NCI-H187 (cell line): ENCODE results near the gene DCAF15.
"Not testable (repeated sequence)": the region's sequence is repeated elsewhere in the genome, so short reads cannot be mapped to it uniquely, and the experiment has no call there.

Experiments used
- DNase-seq, 2 experiments: peaks; one replicate each; lab custom pipeline; 2025; lab: John Stamatoyannopoulos, UW

The DCAF15 gene

DNA sequence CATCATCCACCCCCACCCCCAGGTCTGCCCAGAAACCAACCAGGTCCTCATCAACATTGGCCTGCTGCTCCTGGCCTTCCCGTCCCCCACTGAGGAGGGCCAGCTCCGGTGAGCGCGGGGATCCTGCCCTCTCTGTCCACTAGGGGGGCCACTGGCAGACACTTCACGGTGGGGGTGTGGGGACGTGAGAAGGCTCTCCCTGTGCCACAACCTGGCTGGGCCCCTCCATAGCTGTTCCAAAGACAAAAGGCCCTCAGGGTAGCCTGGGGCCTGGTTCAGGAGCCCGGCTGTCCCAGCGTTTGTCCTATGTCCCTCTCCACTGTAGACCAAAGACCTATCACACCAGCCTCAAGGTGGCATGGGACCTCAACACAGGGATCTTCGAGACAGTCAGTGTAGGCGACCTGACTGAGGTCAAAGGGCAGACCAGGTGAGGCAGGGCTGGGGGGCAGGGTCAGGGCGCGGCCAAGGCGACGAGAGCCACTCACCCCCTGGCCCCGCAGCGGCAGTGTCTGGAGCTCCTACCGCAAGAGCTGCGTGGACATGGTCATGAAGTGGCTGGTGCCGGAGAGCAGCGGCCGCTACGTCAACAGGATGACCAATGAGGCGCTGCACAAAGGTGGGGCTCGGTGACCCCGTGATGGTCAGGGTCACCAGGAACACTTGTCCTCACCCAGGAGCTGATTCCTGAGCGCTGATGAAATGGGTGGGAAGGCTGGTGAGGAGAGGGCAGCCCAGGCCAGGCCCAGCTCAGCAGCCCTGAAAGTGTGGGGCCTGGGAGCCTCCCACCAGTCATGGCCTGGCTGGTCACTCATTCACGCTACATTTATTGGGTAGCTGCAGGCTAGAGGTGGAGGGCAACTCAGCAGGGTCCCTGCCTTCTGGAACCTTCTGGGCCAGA is 7.9 kb downstream of the DCAF15 start:
- DNase-seq, result no peak

DNA sequence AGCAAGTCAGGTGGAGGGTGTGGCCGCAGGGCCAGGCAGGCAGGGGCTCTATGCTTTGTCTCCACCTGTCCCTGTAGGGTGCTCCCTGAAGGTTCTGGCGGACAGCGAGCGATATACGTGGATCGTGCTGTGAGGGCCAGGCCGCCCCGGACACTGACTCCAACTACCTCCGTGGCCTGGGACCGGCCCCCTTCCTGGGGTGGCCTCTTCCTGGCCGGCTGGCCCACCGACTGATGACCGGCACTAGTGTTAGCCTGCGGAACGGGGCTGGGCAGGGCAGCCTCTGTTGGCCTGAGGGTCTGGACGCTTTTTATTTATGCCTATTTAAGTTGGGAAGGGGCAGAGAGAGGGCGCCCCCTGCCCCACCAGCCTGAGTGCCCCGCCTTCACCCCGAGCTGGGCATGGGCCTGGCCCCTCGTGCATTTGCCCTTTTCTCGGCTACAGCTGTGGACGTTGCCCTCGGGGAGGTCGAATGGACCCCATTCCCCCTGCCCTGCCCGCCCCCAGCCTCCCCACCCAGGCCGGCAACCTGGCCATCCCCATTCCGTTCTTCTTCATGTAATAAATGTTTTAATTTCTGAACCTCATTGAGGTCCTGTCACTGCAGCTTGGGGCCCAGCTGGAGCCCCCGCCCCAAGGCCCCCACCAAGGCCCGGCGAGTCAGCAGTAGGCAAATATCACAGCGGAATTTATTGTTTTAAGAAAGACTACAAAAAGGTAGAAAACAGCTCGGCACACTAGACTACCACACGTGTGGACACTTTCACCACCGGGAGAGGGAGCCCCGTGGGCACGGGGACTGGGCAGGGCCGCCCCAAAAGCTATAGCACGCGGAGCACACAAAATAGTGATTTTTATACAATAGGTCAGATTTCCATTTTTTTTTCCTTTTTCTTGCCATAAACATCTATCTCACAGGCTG is 8.8 kb downstream of the DCAF15 start:
- DNase-seq, result no peak

DNA sequence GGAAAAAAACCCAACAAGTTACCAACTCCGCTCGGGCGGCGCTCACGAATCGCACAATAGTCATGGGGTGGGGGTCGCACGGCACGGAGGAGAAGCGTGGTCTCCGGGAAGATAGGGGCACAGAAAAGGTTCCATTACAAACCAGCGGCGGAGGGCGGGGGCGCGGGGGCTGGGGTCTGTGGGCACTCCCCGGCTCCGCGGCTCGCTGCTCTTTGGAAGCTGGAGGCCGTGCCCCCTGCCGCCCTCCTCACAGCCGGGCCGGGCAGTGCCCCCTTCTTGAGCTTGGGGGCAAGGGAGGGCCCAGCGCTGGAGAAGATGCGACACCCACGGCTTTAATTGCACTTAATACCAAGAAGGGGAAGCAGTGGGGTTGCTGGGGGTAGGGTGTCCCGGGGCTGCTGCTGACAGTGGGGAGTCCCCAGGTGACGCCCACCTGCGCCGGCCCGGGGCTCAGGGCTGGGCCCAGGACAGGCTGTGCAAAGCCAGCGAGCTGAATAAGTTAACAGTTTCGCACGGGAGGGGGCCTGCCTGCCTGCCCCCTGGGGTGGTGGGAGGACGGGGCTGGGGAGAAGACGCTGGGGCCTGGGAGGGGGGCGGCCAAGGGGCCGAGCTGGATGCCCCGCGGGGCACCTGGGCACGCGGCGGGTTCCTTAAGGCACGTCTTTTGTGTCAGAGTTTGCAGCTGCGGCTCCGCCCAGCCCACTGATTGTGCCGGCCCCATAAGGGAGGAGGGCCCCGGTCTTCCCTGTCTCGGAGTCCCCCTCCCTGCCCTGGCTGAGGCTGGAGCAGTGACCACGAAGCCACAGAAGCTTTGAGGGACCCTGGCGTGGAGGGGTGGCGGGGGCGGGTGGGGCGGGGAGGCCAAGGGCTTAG is 9.8 kb downstream of the DCAF15 start:
- no peak for DNase-seq

DNA sequence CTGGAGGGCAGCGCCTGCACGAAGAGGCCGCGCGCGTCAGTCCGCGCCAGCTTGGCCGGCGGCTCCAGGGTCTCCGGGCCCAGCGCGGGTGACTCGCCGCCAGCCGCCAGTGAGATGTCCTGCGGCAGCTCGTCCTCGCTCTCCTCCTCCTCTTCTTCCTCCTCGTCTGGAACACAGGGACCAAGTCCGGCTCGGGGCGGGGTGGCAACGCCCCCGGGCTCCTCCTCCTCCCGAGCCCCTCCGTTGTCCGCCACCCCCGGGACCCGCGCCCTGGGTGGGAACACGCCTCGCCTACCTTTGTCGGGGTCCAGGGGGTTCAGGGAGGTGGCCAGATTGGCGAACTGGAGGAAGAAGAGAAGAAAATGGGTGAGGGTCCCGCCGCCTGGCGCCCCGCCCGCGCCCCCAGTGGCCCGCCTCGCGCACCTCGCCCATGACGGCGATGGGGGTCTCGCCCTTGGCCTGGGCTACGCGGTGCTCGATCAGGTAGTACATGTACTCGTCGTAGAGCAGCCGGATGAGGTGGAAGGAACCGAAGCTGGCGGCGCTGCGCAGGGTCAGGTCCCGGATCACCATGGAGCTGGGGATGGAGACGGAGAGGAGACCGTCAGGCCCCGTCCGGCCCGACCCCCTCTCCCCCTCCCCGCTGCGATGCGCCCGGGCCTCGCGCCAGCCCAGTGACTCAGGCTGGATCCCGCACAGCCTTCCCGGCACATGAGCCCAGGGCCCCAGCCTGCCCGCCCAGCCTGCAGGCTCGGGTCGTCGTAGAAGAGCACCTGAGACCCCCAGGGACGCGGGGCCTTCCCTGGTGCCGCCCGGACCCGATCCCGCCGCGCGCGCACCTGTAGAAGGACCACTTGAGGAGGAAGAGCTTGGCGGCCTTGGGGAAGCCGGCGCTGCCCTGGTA is 10.6 kb downstream of the DCAF15 start:
- DNase-seq, result no peak

DNA sequence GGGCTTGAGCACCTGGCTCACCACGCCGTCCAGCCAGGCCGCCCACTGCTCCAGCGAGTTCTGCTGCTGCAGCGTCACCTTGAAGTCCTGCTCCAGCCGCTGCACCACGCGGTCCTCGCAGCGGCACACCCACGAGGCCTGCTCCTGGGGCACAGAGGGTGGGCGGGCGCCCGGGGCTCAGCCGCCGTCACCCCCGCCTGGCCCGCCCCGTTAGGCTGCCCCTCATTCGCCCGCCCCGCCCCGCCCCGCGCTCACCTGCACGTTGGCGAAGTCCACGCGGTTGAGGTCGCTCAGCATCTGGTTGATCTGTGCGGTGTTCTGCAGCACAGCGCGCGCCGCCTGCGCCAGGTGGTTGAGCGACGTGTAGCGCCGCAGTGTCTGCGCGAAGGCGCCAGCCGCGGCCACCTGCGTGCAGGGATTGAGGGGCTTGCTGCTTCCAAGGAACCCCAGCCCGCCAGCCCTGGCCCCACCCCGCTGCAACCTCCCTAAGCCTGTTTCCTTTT is 11.3 kb downstream of the DCAF15 start:
- DNase-seq, result no peak

DNA sequence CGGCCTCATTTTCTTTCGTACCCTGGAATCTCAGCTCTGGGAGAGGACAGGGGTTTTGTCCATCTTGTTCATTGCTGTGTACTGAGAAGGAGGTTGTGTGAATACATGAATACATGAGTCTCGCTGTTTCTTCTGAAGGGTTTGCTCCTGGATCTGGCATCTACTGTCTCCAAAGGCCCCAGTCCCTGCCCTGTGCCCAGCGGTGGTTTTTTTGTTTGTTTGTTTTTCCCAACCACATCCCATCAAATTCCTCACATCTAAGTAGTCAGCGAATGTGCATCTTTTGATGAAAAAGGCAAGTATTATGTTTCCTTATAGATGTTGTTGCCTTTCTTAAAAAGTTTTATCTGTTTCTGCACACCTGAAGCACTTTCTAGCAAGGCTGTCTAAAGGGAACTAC is 12.5 kb downstream of the DCAF15 start:
- DNase-seq, result no peak

DNA sequence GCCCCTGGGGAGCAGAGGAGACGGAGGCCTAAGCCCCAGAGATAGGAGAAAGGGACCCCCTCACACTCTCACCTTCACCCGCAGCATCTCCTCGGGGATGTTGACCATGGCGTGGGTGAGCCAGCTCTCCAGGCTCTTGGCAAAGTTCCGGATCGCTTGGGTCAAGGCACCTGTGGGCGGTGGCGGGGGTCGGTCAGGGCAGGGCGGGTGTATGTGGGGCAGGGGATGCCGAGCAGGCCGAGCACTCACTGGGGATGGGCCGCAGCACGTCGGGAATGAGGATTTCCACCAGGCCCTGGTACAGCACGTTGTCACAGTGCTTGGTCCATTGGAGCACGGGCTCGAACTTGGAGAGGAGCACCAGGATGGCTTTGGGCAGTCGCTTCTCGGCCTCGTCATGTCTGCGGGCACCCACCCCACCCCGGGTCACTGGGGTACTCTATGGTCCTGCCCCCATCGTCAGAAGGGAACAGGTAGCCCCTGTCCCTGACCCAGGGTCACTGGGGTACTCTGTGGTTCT is 13.1 kb downstream of the DCAF15 start:
- no peak for DNase-seq

DNA sequence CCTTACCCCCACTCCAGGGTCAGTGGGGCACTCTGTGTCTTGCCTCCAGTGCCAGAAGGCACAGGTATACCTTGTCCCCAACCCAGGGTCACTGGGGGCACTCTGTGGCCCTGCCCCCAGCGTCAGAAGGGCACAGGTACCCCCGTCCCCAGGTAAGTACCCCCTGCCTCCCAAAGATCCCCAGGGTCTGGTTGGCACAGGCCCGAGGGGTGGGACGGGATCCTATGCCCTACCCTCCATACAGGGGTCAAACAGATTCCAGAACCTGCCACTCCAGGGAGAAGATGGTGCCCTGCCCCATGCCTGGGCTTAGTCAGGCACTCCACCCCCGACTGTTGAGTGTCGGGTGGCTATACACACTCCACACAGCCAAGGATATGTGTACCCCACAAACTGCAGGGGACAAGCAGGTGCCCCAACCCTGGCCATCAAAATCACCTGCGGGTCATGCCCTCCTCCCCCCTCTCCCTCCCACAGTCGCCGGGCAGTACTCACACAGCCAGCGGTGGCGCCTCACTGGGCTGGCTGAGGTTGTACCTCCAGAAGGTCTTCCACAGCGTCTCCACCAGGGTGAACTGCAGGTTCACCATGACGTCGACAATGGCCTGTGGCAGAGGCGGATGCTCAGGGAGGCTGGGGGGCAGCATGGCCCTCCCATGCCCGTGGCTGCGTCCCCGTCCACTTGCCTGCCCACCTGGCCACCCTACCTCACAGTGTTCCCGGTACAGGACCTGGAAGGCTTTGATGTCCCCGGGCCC is 13.8 kb downstream of the DCAF15 start:
- no peak for DNase-seq

DNA sequence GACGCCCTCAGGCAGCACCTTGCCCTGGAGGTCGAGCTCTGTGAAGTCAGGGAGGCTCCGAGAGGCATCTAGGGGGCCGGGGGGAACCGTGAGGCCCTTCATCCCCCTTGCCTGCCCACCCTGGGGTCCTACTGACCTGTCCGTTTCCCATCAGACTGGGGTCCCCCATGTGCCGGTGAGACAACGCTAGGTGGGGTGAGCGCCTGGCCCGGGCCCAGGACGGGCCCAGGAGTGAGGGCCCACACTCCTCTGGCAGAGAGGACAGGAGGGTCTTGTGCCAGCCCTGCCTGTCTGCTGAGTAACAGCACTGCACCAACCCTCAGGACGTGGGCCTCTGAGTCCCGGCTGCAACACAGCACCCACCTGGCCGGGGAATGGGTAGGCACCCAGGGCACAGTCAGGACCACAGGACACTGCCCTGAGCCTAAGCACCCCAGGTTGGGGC is 14.4 kb downstream of the DCAF15 start:
- DNase-seq, result no peak

DNA sequence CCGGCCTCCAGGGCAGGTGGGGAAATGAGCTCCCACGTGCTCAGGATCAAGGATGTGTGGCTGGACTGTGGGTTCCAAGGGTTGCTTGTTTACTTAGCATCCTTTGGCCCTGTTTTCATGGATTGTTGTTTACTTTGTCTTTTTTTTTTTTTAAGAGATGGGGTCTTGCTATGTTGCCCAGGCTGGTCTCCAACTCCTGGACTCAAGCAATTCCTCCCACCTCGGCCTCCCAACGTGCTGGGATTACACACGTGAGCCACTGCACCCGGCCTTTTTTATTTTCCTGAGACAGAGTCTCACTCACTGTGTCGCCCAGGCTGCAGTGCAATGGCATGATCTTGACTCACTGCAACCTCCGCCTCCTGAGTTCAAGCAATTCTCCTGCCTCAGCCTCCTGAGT is 14.9 kb downstream of the DCAF15 start:
- DNase-seq, result not testable (repeated sequence)

DNA sequence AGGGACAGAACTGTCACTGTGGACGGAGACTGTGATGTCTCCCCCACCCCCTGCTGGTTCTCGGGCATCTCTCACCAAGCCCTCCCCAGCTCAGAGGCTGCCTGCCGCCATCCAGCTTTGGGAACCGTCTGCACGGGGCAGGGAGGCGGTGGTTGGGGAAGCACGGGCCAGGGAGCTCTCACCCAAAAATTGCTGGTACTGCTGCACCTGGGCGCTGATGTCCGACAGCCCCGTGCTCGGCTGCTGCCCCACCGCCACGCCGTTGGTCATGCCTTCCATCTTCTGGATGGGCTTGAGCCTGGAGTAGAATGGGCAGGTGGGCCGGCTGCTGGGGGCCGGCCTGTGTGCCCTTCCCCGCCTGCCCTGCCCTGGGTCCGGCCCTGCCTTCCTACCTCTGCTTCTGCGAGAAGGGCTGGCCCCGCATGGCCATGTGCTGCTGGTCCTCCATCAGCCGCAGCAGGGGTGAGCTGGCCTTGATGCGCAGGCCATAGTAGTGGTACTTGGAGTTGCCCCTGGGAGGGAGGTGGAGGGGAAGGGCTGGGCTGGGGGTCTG is 16.1 kb downstream of the DCAF15 start:
- no peak for DNase-seq

DNA sequence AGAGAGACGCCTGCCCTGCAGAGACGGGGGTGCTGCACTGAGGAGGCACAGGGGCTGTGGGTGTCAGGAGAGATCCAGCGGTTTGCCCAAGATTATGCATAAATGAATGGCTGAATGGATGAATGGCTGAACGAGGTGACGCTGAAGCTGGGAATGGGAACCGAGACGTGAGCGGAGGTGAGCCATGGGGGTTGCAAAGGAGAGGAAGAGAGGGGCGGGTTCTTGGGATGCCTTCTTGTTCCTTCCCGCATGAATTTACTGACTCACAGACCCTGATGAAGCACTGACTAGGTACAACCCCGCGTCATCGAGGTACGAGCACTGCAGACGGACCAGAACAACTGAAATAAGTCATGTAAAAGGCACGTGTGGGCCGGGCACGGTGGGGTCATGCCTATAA is 16.7 kb downstream of the DCAF15 start:
- DNase-seq, result no peak

DNA sequence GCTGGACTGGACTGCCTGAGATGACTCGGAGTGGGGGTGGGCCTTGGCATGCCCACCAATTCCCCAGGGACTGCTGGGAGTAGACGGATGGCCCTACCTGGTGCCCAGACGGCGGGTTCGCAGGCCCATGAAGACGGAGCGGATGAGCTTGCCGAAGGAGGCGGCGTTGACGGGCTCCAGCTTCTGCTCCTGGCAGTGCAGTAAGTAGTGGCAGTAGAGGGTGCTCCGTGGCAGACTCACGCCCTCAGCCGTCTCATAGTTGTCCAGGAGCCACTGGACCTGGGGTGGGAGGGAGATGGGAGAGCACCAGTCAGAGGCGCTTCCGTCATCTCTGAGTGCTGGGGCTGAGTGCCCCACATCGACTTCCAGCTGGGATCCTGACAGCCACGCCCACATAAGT is 17.6 kb downstream of the DCAF15 start:
- no peak for DNase-seq

DNA sequence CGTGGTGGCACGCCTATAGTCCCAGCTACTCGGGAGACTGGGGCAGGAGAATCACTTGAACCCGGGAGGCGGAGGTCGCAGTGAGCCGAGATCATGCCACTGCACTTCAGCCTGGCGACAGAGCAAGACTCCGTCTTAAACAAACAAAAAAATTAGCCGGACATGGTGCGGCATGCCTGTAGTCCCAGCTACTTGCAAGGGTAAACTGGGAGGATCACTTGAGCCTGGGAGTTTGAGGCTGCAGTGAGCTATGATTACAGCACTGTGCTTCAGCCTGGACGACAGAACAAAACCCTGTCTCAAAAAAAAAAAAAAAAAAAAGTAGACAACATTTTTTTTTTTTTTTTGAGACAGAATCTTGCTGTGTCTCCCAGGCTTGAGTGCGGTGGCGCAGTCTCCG is 19.6 kb downstream of the DCAF15 start:
- DNase-seq, result not testable (repeated sequence)

DNA sequence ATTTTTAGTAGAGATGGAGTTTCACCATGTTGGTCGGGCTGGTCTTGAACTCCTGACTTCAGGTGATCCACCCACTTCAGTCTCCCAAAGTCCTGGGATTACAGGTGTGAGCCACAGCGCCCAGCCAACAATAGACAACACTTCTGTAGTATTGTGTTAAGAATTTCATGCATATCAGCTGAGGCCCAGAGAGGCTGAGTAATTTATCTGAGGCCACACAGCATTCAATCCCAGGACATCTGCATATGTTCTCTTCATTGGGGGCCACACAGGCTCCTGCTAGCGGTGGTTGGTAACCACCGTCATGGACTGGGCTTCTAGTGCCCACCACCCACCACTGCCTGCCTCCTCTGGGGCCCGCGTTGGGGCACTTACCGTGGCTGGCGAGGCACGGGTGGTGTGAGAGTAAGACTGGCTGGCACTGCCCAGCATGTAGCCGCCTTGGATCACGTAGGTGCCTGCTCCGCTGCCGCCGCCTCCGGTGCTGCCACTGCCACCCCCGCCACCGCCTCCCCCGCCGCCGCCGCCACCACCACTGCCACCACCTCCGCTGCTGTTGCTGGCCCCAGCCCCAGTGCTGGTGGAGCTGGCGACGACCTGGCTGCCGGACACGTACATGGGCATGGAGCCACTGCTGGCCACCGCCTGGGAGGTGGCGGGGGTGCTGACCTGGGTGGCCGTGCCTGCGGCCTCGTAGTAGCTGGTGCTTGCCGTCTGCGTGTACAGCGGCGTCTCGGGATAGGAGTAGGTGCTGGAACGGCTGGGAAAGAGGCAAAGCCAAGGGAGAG is 20.3 kb downstream of the DCAF15 start:
- DNase-seq, result no peak

DNA sequence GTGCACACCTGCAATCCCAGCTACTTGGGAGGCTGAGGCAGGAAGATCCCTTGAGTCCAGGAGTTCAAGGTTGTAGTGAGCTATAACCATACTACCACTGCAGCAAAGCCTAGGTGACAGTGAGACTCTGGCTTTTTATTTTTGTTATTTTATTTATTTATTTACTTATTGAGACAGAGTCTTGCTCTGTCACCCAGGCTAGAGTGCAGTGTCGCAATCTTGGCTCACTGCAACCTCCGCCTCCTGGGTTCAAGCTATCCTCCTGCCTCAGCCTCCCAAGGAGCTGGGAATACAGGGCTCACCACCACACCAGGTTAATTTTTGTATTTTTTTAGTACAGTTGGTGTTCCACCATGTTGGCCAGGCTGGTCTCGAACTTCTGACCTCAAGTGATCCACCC is 21.2 kb downstream of the DCAF15 start:
- not testable (repeated sequence) for DNase-seq

DNA sequence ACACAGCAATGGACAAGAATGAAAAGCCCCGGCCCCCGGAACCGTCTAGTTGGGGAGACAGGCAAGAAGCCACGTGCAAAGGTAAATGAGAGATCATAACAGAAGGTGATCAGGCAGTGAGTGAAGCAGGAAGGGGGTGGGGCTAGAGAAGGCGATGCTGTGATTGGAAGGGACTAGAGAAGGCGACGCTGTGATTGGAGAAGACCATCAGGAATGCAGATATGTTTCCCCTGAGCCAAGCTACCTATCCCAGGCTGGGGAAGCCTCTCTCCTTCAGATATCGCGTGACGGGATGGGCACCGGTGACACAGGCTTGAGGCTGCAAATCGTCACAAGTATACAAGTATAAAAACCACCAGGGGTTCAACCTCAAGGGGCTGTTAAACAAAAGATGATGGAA is 21.8 kb downstream of the DCAF15 start:
- peak in 1 of 2 experiments; percentile 39 for DNase-seq

DNA sequence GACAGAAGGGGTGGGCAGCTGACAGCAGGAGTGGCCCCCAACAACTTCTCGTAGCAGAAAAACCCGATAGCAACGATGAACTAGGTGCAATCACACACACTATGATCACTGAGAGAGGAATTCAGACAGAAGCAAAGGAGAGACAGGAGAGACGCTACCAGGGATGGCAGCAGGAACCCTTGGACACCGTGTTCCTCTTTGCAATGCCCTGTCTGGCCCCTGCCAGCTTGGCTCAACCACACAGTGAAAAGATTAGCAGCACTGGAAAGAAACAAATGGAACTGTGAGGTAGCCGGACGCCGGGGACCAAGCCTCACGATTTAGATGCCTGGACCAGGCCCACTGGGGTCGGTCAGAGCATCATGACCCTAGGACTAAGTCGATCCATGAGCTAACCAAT is 23.6 kb downstream of the DCAF15 start:
- DNase-seq, result no peak
